ENCODE measurements around the gene CLSTN2. TPM values are rescaled to one million over a fixed set of nuclear protein-coding genes. Genes with fewer than 3 reads are reported as not detected.
A peak's percentile ranks its signal among the peaks of the same experiment; 100 is the strongest.

Gene CLSTN2
- total and polyA plus RNA-seq, 2 of the 13 experiments (the other 11 are each of a cell fraction or from before 2014, with no cell fraction given) = not detected

DNA sequence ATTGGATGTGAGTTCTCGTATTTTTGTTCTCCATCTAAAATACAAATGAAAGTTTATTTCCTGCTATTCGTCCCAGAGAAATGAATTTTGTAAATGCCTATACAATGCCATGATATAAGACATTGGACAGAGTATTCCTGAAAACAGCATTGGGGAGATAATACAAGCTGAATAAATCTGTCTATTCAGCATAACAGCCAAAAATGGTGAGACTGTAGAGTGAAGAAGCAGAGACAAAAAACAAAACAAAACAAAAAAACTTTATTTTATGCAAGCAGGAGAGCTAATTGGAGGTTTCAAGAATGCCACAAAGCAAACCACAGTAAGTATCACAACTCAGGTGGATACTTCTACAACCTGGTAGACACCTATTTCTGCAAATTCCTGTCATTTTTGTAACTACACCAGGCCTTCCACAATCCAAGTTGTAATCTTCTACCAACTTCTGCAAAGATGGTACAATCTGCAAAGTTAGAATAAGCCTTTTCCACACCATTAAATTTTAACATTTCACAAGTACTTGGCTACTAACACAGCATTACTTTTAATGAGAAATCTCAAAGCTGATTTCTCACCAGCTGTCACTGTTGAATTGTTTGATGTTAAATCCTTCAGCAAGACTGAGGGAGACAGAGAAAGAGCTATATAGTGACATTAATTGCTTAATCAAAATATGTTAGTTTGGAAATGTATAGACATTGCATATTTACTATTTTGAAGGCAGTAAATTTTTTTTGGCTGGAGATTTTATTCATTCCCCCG lies 163.1 kb downstream of the CLSTN2 start:
- no peak for ATAC-seq
- no peak overlapping the region for H2AFZ ChIP-seq (ENCODE audit: low read length)
- no peaks in the 10 kb centered on the region for H3K79me2 ChIP-seq (ENCODE audit: insufficient read depth, low read length)
- FAIRE-seq = no peak
- H3K4me3 ChIP-seq (replicated peaks in 1 of 3; ENCODE audit: insufficient read depth in 1 of 3, low read depth in 2 of 3, low read length in 3 of 3) = no peak overlapping the region
- ChIA-PET POLR2A (no interaction called here), CTCF (ENCODE audit: low intra/inter-chr PET ratio, low total read pairs) (no interaction called here)
- no peaks in the 10 kb centered on the region for H3K9me3 ChIP-seq (ENCODE audit: low read length)
- H3K4me1 ChIP-seq (ENCODE audit: insufficient read depth, low read length) = no peaks in the 10 kb centered on the region
- DNase-seq (ENCODE audit: low spot score) = no peak
- intact Hi-C loops (cut with micrococcal nuclease; ENCODE audit: unreplicated experiment) (no loop called here), in situ Hi-C loops (cut with HindIII; ENCODE audit: extremely low pct_ligation_motif_present, low pct_unique_long_range_greater_than_20kb) (no loop called here)
- no peak overlapping the region for H3K4me2 ChIP-seq (ENCODE audit: low read depth, low read length)
- no peaks in the 10 kb centered on the region for H4K20me1 ChIP-seq (ENCODE audit: insufficient read depth, low read length)
- no peak for TF ChIP-seq ADNP (CRISPR knock-in tag; IDR thresholded peaks at IDR 0.05)
- TF ChIP-seq, protein P1, sequence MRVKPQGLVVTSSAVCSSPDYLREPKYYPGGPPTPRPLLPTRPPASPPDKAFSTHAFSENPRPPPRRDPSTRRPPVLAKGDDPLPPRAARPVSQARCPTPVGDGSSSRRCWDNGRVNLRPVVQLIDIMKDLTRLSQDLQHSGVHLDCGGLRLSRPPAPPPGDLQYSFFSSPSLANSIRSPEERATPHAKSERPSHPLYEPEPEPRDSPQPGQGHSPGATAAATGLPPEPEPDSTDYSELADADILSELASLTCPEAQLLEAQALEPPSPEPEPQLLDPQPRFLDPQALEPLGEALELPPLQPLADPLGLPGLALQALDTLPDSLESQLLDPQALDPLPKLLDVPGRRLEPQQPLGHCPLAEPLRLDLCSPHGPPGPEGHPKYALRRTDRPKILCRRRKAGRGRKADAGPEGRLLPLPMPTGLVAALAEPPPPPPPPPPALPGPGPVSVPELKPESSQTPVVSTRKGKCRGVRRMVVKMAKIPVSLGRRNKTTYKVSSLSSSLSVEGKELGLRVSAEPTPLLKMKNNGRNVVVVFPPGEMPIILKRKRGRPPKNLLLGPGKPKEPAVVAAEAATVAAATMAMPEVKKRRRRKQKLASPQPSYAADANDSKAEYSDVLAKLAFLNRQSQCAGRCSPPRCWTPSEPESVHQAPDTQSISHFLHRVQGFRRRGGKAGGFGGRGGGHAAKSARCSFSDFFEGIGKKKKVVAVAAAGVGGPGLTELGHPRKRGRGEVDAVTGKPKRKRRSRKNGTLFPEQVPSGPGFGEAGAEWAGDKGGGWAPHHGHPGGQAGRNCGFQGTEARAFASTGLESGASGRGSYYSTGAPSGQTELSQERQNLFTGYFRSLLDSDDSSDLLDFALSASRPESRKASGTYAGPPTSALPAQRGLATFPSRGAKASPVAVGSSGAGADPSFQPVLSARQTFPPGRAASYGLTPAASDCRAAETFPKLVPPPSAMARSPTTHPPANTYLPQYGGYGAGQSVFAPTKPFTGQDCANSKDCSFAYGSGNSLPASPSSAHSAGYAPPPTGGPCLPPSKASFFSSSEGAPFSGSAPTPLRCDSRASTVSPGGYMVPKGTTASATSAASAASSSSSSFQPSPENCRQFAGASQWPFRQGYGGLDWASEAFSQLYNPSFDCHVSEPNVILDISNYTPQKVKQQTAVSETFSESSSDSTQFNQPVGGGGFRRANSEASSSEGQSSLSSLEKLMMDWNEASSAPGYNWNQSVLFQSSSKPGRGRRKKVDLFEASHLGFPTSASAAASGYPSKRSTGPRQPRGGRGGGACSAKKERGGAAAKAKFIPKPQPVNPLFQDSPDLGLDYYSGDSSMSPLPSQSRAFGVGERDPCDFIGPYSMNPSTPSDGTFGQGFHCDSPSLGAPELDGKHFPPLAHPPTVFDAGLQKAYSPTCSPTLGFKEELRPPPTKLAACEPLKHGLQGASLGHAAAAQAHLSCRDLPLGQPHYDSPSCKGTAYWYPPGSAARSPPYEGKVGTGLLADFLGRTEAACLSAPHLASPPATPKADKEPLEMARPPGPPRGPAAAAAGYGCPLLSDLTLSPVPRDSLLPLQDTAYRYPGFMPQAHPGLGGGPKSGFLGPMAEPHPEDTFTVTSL (CRISPR knock-in tag; IDR thresholded peaks at IDR 0.05; ENCODE audit: borderline replicate concordance) = no peak
- TF ChIP-seq MAFK (conservative IDR thresholded peaks at IDR 0.05 in 1 of 2, IDR thresholded peaks at IDR 0.05 in 1 of 2; ENCODE audit: low read length in 2 of 2) = peak; percentile 80 to 87
- peak; percentile 86 for TF ChIP-seq MAFF (IDR thresholded peaks at IDR 0.05; ENCODE audit: low read depth, low read length)
- TF ChIP-seq ZNF629 (CRISPR knock-in tag; conservative IDR thresholded peaks at IDR 0.05) = no peak
- TF ChIP-seq ZNF24 (IDR thresholded peaks at IDR 0.05) = no peak
- TF ChIP-seq ZNF30 (CRISPR knock-in tag; IDR thresholded peaks at IDR 0.05) = no peak
- TF ChIP-seq ZSCAN5A (CRISPR knock-in tag; IDR thresholded peaks at IDR 0.05; ENCODE audit: borderline replicate concordance) = no peak
- no peak for TF ChIP-seq ZNF343 (CRISPR knock-in tag; IDR thresholded peaks at IDR 0.05)
- no peaks in the 10 kb centered on the region; a peak in 1 of 5 replicates for H3K27me3 ChIP-seq (ENCODE audit: control insufficient read depth in 1 of 2, insufficient read depth in 2 of 2, low read length in 2 of 2)
- H3K27ac ChIP-seq (ENCODE audit: extremely low read length, insufficient read depth, low read length) = no peak overlapping the region
- no peaks in the 10 kb centered on the region for H3K36me3 ChIP-seq (replicated peaks in 1 of 2; ENCODE audit: control insufficient read depth in 1 of 2, insufficient read depth in 2 of 2, low read length in 2 of 2)
- no peak overlapping the region for H3K9ac ChIP-seq (ENCODE audit: insufficient read depth, low read depth, low read length)
- under 1% methylated on average over 3 of the region's 3 CpGs for WGBS (ENCODE audit: low lambda C conversion rate)
- no TSS peak for BruUV-seq (replicated peaks)
